Transverse colon (tissue), 4 donors: Measurements from ENCODE around the gene FGR. TPM values are rescaled to one million over a fixed set of nuclear protein-coding genes. Genes with fewer than 3 reads are reported as not detected.

Source experiments
- DNase-seq: peaks from one replicate; pipeline ENCODE4 v3.0.0-alpha.2; 2019
- H3K27ac ChIP-seq, 4 donors: fragments of 200-600 bp; sonication (generic); 2 replicates each; pipeline ENCODE4 v1.5.1; 2016 to 2018; ENCODE audit warnings: inconsistent platforms in 4 of 4
- H3K27me3 ChIP-seq: fragments of 200-600 bp; sonication (generic); 2 replicates; pipeline ENCODE4 v1.5.1; 2017; ENCODE audit warnings: inconsistent platforms
- H3K36me3 ChIP-seq, 4 donors: fragments of 200-600 bp; sonication (generic); 2 replicates each; pipeline ENCODE4 v1.5.1; 2017 to 2019; ENCODE audit warnings: inconsistent platforms in 4 of 4
- H3K4me1 ChIP-seq, 4 donors: fragments of 200-600 bp; sonication (generic); 2 replicates each; pipeline ENCODE4 v1.5.1; 2017 to 2020; ENCODE audit warnings: inconsistent platforms in 4 of 4
- H3K4me3 ChIP-seq, 4 donors: fragments of 200-600 bp; sonication (generic); 1 replicate in 1 of 4; 2 replicates in 3 of 4; pipeline versions ENCODE4 v1.5.1 to v1.6.1; 2017 to 2019; ENCODE audit warnings: inconsistent platforms in 4 of 4
- H3K9me3 ChIP-seq, 2 donors: fragments of 200-600 bp; sonication (generic); 2 replicates each; pipeline ENCODE4 v1.5.1; 2017 to 2019; ENCODE audit warnings: inconsistent platforms in 2 of 2
- EP300 ChIP-seq: sonication (generic); formaldehyde crosslinking; IDR thresholded peaks from one replicate; pipeline ENCODE4 v1.6.1; 2017; ENCODE audit warnings: antibody characterized with exemption, low read depth
- POLR2A ChIP-seq: fragments of 450-650 bp; IDR thresholded peaks from one replicate; pipeline ENCODE4 v1.6.1; 2016; ENCODE audit warnings: antibody characterized with exemption, mild to moderate bottlenecking, moderate library complexity
- POLR2AphosphoS5 ChIP-seq, 3 donors: sonication (generic); formaldehyde crosslinking; IDR thresholded peaks; one replicate each; pipeline ENCODE4 v1.6.1; 2016; ENCODE audit warnings: antibody characterized with exemption in 3 of 3
- WGBS, 2 donors: methylation state at CpG; one replicate each; pipeline ENCODE4 v1.1.5; 2018; ENCODE audit warnings: low coverage in 1 of 2; 5-methylcytosine and 5-hydroxymethylcytosine counted together
- in situ Hi-C, 4 donors: fragments of 200-750 bp; cut with MboI; loops; one replicate each; pipeline versions ENCODE4 v1.15.0 to v1.15.1; 2017; ENCODE audit warnings: low sequenced_read_pairs in 3 of 4, low pct_ligation_motif_present in 1 of 4, low pct_unique_long_range_greater_than_20kb in 1 of 4
- intact Hi-C: fragments of 100-400 bp; cut with DNase I; formaldehyde crosslinking; loops from one replicate; pipeline ENCODE4 v1.15.1; 2023; ENCODE audit warnings: low total_unique reads
- total RNA-seq, 4 donors: library from RNA; depleted of rRNA; stranded (reverse); fragments of >200 nt; gene quantifications; one replicate each; pipeline ENCODE4 v1.1.0, GENCODE V29; 2016
- TF ChIP-seq, protein P1 (sequence below), 5 experiments: fragments of 200-600 bp in 3 of 5; fragments of 450-650 bp in 2 of 5; sonication (generic) in 3 of 5; IDR thresholded peaks; 1 replicate in 2 of 5; 2 replicates in 3 of 5; pipeline ENCODE4 v1.5.1; 2016 to 2017; ENCODE audit warnings: antibody characterized with exemption in 5 of 5, inconsistent platforms in 3 of 5, mild to moderate bottlenecking in 2 of 5, moderate library complexity in 1 of 5

The FGR gene
- total RNA-seq, 4 donors from 2014 or later: 2.2 to 8.8 (median 5.8) TPM

DNA sequence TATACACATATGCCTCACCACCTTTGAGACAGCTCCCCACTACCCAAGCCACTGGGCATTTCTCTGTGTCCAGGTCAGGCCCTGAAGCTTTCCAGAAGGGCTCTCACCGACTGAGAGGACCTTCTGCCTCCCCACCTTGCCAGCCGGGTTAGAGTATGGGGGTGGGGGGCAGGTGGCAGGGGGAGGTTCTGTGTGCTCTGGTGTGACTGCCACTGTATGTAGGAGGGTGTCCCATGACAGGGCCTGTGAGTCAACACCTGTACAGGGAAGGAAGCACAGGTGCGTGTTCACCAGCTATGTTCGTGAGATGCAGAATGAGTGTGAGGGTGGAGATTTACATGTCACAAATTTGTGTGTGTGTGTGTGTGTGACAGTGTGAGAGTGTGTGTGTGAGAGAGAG, 38.0 kb downstream of the FGR start:
- Histone ChIP-seq H3K4me1 (peaks cover 48 to 89% (median 67%) of the 10 kb centered on the region in 4 donors), H3K36me3 (no peaks in the 10 kb centered on the region), H3K27ac (peak overlapping the region in 1 of 4 donors; percentile 96), H3K4me3 (no peak overlapping the region), H3K27me3 (no peaks in the 10 kb centered on the region), H3K9me3 (no peaks in the 10 kb centered on the region)
- in situ Hi-C loops: no loop called here
- no peak for DNase-seq
- WGBS, 2 donors: 68 to 87% methylated on average over 2 to 4 of the region's 4 CpGs
- intact Hi-C loops: no loop called here
- TF ChIP-seq POLR2A (no peak), EP300 (no peak), POLR2AphosphoS5 (IDR thresholded peaks at IDR 0.05) (no peak)
- TF ChIP-seq, protein P1, sequence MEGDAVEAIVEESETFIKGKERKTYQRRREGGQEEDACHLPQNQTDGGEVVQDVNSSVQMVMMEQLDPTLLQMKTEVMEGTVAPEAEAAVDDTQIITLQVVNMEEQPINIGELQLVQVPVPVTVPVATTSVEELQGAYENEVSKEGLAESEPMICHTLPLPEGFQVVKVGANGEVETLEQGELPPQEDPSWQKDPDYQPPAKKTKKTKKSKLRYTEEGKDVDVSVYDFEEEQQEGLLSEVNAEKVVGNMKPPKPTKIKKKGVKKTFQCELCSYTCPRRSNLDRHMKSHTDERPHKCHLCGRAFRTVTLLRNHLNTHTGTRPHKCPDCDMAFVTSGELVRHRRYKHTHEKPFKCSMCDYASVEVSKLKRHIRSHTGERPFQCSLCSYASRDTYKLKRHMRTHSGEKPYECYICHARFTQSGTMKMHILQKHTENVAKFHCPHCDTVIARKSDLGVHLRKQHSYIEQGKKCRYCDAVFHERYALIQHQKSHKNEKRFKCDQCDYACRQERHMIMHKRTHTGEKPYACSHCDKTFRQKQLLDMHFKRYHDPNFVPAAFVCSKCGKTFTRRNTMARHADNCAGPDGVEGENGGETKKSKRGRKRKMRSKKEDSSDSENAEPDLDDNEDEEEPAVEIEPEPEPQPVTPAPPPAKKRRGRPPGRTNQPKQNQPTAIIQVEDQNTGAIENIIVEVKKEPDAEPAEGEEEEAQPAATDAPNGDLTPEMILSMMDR (IDR thresholded peaks at IDR 0.05): no peak

DNA sequence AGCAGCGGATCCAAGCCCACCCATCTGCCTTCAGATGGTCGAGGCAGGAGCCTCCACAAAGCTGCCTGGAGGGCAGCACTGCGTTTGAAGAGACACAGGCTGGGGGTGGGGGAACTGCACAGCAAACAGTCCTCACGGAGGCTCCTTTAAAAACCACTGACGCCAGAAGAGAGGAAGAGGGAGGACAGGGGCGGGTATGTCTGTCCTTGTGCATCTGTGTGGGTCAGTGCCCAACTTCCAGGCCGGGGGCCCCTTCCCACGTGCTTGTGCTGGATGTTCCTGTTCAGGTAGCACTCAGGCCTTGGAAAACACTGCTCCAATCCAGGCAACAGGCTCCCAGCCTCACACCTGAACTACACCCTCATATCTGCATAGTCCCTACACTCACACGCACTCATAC, 38.7 kb downstream of the FGR start:
- TF ChIP-seq POLR2A (no peak), POLR2AphosphoS5 (IDR thresholded peaks at IDR 0.05) (no peak), EP300 (no peak)
- TF ChIP-seq, protein P1 (IDR thresholded peaks at IDR 0.05): no peak
- Histone ChIP-seq H3K4me1 (peaks cover 44 to 89% (median 67%) of the 10 kb centered on the region in 4 donors), H3K9me3 (no peaks in the 10 kb centered on the region), H3K27ac (peak overlapping the region in 2 of 4 donors; percentile 23 to 85), H3K36me3 (no peaks in the 10 kb centered on the region), H3K4me3 (no peak overlapping the region), H3K27me3 (no peaks in the 10 kb centered on the region)
- in situ Hi-C loops (no loop called here), intact Hi-C loops (no loop called here)
- WGBS, 2 donors: 65 to 75% methylated on average over 1 to 9 of the region's 9 CpGs
- no peak for DNase-seq

DNA sequence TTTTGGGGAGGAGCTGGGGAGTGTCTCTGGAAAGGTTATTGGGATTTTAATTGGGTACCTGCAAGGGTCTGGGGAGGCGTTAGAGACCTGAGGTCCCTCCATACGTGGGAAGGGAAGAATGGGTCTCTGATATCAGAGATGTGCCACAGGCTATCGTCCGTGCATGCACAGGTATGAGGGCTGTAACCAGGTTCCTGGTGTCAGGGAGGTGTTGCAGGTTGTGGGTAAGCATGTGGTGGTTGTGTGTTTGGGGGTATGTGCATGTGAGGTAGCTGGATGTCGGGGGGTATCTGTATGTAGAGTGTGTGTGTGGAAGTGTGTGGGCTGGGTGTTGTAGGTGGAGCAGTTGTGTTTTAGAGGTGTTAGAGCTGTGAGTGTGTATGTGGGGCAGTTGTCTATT, 39.4 kb downstream of the FGR start:
- Histone ChIP-seq H3K9me3 (no peaks in the 10 kb centered on the region), H3K36me3 (no peaks in the 10 kb centered on the region), H3K4me3 (no peak overlapping the region), H3K27ac (peak overlapping the region in 1 of 4 donors; percentile 85), H3K27me3 (no peaks in the 10 kb centered on the region), H3K4me1 (peaks cover 48 to 89% (median 68%) of the 10 kb centered on the region in 4 donors)
- in situ Hi-C loops (no loop called here), intact Hi-C loops (no loop called here)
- TF ChIP-seq POLR2AphosphoS5 (IDR thresholded peaks at IDR 0.05): no peak
- TF ChIP-seq, protein P1 (IDR thresholded peaks at IDR 0.05): no peak
- no peak for TF ChIP-seq POLR2A
- TF ChIP-seq EP300: no peak
- 75% methylated on average over 5 of the region's 5 CpGs; no CpG with 5 or more reads in 1 of the 2 donors for WGBS, 2 donors
- DNase-seq: no peak

DNA sequence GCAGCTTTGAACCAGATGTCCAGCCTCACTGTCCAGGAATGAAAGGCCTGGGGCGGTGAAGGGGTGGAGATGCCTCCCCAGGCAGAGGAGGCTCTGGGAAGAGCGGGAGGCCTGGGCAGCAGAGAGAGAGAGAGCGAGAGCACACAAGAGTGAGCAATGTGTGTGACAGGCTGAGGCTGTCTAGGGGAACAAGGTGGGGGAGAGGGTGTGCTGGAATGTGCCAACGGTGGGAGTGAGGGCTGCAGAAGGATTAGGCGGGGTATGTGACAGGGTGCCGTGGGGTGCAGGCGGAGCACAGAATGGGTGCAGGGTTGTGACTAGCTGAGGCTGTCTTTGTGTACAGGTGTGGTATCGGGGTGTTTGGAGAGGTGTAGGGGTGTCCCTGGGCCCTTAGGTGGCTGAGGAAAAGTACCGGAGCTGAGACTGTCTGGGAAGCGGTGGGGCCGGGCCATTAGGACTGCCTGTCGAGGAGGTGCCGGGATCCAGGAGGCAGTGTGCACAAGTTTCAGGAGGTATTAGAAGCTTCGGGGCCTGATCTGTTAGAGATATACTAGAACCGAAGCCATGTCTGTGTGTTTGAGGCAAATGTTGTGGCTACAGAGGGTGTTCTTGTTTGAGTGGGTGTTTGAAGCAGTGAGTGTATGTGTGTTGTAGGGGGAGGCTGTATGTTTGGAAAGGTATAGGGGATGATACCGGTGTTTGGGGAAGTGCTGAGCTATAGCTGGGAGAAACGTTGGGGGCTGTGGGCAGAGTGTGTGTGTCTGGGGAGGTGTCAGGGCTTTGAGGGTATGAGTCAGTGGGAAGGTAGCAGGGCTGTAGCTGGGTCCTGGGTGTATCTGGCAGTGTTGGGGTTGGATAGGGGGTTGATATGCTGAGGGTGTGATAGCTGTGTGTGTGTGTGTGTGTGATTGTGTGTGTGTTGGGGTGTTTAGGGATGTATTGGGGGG, 40.1 kb downstream of the FGR start:
- intact Hi-C loops (no loop called here), in situ Hi-C loops (no loop called here)
- Histone ChIP-seq H3K9me3 (no peaks in the 10 kb centered on the region), H3K27ac (peak overlapping the region in 3 of 4 donors; percentile 28 to 85 (median 39)), H3K4me1 (peaks cover 55 to 91% (median 73%) of the 10 kb centered on the region in 4 donors), H3K27me3 (no peaks in the 10 kb centered on the region), H3K4me3 (no peak overlapping the region), H3K36me3 (no peaks in the 10 kb centered on the region)
- DNase-seq: no peak
- WGBS, 2 donors: 57 to 72% methylated on average over 4 to 17 of the region's 17 CpGs
- TF ChIP-seq, protein P1 (IDR thresholded peaks at IDR 0.05): no peak
- TF ChIP-seq POLR2A: no peak
- TF ChIP-seq EP300: no peak
- TF ChIP-seq POLR2AphosphoS5 (IDR thresholded peaks at IDR 0.05): no peak
